HG03280 (cell line): Measurements from ENCODE around the gene FYN.
A peak's percentile ranks its signal among the peaks of the same experiment; 100 is the strongest.
"Not testable (repeated sequence)": the region's sequence is repeated elsewhere in the genome, so short reads cannot be mapped to it uniquely, and the experiment has no call there.

Experiments
- ATAC-seq: cut with Tn5 transposase; IDR thresholded peaks from one replicate; pipeline ENCODE4 v1.9.1; 2021; ENCODE audit warnings: mild to moderate bottlenecking, moderate library complexity; ENCODE audit not compliant: unreplicated experiment

The FYN gene

DNA sequence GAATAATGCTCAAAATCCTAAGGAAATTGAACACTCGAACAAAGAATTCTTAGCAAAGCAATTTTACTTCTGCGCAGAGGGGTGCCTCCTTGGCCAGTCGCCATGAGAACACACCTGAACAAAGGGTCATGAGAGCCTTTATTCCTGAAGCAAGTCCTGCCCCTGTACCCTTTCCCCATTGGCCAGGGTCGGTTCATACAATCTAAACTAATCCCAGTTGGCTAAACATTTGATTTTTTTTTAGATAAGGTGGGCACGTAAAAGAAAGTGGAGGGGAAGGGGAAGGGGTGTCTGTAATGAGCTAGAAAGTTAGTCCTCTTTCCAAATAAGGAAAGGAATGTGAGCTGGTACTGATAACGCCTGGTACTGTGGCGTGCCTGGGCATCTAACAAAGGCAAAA, 37.9 kb downstream of the FYN start:
- ATAC-seq = not testable (repeated sequence)

DNA sequence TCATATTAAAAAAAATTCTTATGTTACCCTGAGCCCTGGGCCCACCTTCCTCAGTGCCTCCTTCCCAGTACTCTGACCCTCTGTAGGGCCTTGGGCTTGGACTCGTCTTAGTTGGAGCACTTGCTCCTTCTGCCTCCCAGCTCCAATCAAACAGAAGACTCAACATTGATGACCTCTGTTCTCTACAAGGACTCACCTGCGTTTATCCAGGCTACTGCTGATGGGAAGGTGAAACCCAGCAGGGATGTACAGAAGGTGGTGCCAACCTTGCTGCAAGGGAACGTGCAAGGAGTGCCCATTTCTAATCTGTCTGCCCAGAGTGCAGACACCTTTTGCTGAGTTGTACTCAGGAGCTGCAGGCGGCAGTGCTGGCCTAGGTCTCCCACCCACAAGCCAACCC, 38.9 kb downstream of the FYN start:
- no peak for ATAC-seq

DNA sequence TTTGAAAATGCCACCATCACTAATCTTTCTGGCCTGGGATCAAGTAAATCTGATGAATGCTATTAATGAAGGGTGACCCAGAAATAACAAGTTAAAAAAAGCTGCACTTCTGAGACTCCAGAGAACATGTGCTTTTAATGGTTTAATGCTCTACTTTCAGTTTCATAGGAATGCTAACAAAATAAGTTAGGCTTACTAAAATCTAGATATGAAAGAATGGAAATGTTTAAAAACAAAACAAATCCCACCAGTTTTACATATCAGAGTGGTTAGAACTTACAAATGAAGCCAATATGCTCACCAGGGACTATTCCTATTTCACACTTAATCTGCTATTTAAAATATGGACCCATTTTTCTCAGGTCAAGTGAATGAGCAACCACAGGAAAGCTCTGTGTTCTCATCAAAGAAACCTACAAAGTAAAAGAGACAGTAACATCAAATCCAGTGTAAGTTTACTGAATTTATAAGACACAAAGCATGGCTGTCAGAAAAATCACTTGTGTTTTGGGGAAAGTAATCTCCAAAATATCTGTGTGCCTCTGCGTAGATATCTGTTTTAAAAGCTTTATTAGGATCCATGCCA, 40.3 kb downstream of the FYN start:
- no peak for ATAC-seq

DNA sequence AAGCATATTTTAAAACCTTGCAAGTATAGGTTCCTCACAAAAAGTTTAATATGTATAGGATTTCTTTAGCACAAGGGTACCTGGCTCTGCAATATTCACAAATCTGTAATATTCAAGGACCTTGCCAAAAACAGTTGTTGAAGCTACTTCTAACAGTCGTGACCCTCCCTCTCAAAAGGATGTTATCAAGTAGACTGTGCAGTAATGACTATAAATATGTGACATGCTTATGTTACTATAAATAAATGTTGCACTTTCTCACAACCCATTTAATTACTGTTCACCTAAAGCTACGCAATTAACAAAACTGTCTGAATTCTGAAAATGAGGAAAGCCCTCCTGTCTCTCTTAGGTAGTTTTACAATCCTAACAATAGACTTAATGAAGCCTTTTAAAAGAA, 41.8 kb downstream of the FYN start:
- no peak for ATAC-seq

DNA sequence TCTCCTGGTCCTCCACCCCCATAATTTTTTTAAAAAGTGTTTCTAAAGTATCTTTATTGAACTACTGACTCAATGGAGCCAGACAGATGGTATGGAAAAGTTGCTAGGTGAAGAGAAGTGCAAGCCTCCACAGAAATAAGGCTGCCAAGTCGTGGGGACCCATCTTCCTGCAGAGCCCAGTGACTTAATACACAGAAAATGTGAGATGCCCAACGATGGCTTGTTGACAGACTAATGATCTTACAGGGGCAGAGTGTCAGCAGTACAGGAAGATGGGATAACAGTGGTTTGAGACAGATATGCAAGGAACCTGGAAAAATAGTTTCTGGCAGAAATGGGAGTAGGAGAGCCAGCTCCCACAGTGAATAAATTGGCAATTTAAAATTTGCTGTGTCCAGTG, 43.3 kb downstream of the FYN start:
- ATAC-seq = no peak

DNA sequence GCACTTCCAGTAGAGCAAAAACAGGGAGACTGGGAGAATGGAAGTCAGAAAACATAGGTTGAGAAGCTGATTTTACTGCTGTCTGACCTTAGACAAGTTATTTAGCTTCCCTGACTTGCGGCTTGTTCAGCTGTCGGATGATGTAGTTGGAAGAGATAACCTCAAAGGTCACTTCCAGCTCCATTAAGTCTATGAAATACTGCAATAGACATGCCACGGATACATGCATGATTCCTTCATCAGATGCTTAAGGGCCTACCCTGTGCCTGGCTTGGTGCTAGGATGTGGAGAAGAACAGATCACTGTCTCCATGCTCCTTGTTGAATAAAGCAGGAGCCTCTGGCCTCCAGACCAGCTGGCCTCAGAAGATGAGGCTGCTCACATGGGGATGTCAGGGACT, 43.7 kb downstream of the FYN start:
- no peak for ATAC-seq

DNA sequence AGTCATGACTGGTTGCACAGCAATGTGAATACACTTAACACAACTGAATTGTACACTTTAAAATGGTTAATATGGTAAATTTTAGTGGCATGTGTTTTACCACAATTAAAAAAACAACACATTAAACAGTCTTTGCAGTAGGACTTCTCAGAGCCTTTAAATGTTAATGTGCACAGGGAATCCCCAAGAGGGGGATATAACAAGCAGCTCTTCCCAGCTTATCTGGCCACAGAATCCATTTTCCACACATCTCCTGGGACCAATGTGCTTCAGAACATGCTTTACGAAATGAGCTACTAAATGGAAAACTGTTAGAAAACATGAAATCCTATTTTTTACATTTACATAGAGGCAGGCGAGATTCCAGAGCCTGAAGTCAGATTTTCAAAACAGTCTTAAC, 44.4 kb downstream of the FYN start:
- no peak for ATAC-seq

DNA sequence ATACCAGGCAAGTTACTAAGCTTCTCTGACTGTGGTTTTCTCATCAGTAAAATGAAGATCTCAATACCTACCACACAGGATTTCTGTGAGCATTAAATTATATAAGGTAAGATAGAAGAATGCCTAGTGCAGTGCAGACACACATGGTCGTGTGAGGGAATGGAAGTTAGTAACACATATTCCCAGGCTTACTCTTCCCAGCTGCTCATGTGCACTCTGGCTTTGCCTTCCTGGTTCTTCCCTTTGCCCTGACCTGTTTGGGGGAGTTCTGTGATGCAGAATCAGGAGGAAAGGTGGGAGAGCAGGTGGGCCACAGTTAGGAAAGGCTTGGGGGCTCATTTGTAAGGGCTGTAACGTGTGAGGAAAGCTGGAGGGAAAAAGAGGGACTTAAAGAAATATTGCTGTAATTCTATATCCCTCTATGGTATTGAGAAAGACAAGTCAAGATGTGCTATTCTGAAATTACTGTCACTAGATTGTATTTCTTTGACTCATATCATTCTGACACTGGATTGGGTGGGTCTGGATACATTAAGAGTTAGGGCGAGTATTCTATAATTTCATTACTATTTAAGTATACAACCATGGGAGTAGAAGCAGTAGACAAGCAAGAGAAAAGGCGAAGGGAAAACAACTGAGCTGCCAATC, 47.7 kb downstream of the FYN start:
- ATAC-seq = no peak

DNA sequence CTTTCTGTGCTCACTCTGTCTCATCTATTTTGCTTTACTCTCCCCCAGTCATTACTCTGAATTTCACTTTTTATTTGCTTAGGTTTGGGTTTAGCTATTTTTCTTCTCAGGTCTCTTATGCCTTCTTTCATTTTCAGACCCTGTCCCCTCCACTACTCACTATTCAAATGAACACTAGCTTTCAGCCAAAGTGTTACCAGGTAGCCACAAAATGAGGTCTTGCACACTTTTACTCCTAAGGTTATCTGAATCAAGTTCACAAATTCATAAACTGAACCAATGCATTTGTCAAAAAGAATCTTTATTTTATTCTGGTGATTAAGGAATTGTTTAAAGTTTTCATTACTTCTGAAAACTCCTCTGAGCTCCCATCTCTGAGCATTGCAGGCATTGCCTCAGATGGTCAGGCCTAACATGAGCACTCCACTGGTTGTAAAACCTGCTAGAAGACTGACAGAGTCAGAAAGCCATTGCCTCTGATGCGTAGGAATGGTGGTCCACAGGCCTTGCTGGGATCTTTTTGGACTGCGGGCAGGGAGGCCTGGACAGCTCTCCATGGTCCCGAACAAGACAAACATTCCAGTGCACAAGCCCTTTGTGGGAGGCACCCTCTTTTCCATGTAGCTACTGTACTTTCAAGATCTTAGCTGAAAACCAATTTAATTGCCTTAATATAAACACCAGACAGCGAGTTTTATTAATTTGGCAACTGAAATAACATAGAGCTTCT, 48.5 kb downstream of the FYN start:
- ATAC-seq = peak; percentile 86

DNA sequence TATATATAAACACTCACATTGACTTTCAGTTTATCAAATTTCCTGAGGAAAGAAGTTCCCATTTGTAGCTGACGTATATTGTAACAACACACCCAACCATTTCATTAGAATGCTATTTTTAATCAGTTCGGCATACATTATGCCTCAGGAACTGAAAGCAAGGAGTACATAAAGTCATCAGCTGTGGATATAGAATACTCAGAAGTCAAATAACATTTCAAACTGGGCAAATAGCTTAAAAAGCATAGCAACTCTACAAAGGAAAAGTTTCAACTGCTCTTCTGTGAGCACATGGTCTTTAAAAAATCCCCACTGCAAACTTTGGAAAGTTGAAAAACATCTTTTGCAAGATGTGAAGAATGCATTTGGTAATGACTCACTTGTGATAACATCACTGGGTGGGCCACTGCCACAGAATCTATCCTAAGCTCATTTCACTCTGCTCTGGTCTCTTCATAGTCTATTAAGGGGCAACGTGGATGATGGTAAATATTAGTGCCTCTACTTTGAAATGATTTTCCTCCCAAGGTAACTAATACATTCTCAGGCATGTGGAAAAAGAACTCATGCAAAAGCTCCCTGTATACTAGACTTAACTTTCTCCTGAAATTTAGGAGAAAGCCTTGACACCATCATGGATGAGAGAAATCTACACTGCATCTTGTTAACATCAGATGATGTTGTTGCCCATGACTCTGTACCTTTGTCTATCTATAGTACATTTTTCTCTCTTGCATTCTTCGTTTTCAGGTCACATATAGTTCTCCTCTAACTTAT, 49.2 kb downstream of the FYN start:
- peak; percentile 23 for ATAC-seq

DNA sequence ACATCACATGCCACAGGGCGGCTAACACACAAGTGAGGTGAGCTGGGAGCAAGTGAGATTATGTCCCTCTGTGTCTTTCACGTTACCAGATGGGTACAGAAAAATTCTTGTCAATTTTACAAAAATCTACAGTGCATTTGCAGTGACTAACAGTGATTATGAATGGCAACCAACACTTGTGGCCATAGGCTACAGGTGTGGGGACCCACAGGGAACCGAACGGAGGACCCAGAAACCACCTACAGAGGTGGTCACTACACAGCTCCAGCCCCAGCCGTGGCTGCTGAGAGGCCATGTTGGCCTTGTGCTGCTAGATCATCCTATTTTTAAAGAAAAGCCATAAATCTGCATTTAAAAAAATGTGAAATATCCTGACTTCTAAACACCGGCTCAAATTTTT, 50.2 kb downstream of the FYN start:
- ATAC-seq = no peak

DNA sequence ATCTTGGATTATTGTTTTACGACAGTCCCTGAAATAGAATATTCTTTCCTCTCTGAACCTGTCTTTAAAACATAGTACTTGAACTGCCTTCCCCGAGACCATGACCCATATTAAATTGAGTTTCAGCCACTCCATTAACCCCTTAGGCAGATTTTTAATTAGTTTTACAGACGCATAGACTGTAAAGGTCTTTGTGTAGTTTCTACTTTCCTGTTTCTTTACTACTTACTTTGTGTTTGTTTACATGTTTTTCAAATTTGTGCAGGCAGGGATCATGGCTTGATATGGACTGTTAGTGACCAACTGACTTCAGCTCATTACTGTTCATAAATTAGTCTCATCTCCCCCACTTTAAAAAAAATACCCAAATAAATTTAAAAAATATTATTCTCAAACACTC, 53.8 kb downstream of the FYN start:
- ATAC-seq = no peak

DNA sequence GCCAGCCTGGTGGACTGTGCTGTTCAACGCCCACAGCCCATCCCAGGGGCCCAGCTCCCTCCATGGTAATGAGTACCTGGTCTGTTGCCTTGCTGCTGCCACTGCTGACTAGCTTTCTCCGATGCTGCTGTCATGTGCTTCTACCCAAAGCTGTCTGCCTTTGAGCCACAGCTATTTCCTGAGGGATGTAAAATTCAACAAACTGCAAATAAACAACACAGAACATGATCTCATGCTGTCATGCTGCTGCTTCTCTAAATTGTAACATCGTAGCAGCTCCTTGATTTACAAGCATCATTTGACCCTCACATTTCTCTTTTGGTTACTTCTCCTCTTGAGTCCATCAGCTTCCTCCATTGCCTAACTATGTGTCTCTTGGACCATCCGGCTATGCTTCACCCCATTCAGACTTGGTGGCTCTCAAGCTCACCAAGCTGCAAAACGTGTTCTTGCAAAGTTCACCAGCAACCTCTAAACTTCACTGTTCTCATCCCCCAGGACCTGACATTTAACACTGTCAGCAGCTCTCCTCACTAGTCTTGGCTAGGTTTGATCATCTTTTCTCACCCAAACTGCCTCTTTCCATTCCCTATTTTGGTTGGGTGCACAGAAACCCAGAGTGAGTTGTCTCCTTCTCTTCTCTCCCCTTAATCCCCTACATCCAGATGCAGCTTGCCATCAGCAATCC, 54.6 kb downstream of the FYN start:
- ATAC-seq = no peak

DNA sequence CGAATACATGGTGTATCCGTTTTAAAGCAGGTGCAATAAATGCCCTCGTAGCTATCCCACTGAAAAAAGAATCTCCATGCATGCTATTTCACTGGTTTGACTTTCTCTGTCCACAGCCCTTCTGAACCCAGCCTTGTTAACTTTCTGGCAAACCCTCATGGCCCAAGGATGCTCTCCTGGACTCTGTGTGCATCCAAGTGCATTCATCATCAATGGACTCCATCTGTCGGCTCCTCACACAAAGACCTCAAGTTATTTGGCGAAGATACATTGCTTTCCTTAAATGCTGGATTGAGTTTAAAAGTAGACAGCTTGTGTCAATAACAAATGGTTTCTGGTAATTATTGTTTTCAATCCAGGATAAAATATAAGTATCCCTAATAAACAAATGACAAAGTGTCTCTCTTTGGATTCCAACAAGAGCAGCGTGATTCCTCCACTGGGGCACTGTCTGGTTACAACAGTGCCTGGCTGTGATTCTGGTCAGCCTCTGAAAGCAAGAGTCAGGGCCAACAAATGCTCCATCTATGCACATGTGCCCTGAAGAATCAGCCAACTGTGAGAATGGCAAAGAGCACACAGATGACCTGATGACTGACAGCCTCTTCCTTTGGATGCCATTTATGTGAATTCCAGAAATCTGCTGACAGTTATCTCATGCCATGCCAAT, 55.7 kb downstream of the FYN start:
- no peak for ATAC-seq

DNA sequence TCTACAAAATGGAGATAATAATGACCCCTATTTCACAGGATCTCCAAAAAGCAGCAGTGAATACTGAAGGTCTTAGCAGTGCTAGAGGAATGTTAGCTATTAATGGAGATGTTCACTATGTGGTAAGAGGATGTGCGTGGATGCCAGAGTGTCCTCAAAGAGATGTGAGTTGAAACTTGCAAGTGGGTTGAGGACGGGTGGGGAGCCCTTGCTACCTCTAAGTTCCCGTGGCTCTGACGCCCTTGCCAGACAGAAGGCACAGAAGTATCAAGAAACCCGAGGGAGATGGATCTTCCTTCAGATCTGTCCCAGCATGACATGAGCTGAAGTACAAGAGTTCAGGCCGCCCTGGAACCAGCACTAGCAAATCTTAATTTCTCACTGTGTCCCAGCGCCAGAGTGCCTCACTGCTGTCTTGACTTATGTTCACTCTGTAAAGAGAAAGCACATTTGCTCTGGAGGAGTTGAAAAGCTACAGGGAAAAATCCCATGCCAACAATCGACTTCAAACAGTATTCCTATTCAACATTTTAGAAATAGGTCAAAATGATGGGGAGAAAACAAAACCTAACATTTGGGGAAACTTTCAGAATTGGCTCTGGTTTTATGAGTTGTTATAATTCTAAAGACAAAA, 59.5 kb downstream of the FYN start:
- no peak for ATAC-seq

DNA sequence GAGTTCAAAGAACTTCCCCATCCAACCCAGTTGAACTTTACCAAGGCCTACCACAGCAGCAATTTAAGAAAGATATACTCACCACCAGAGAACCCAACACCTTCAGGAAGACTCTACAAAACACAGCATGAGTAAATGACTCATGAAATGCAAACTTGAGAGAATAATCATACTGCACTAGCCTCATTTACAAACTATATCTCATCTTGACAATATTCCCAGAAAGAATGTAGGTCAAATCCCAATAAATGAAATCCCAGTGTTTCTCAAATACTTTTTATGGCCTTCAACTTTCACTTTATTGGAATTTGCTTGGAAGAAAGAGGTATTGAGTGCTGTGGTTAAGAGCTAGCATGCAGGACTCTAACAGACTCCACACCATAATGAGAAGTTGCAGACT, 60.0 kb downstream of the FYN start:
- ATAC-seq = no peak

DNA sequence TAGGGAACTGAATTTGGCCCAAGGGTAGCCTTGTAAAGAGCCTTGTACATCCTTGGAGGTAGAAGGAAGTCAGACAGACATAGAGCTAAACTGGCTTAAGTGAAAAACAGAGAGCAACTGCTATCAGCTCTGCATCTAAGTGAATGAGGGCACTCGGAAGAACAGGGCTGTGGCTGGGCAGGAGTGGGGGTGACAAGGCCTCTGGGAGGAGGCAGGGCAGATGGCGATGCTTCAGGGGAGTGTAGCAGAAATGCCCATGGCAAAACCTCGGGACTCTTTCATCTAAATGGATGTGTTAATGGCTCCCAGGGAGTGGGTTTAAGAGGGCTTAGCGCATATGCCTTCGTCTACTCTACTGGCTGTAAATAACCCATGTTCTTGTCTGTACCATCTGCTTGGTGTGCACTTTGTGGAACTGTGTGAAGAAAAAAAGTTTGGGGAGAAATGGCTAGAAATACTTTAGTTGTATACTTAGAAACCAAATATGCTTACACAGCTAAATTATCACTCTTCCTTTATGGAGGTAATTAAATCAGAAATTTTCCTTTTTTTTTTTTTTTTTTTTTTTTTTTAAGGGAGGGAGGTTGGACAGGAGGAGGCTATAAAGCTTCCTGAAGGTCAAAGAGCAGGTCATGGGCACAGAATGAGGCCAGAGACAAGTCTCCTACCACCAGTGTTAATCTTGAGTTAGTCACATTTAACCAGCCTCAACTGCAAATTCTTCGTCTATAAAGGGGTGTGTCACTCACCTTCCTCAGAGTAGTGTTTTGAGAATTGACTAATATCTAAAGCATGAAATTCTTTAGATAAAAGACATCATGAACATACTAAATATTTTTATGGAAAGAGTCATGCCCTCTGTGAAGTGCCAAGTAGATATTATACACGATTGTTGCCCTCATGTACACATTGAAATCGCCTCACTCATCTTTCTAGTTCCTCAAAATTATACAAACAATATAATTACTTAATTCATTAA, 60.9 kb downstream of the FYN start:
- no peak for ATAC-seq

DNA sequence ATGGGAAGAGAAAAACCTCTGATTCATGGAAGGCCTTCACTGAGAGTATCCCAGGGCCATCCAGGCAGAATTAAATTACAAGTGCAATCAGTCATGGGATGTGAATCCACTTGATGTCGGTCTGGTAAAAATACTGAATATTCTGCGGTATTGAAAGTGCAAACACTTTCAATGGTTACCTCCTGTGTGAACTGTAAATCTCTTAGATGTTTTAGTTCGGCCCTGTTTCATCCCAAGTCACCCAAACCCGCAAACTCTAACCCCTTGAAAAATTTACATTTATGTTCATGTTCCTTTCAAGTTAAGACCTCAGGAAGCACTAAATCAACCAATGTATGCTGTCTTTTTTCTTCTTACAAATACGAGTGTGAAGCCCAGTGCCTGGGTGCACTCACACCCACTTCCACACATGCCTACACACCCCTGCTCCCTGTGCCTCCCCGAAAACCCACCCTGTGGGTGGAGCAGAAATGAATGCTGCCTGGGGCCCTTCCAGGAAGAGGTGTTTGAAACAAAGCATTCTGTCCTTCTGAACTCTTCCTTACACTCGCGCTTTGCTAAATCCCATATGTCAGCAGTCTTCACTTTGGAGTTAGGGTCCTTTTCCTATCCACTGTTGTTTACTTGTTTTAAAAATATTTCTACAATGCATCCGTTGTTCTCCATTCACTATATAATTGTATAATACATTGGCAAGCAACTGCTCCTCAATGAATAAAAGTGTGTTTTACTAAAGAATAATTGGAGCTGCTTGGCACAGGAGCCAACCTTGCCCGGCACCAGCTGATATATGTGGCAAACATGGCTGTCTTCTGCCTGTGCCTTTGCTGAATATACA, 62.7 kb downstream of the FYN start:
- no peak for ATAC-seq
